B cell (primary cell): ENCODE results near the gene SPECC1L. TPM values are rescaled to one million over a fixed set of nuclear protein-coding genes. Genes with fewer than 3 reads are reported as not detected.

Source experiments
- ATAC-seq: fragments of 200-7000 bp; cut with Tn5 transposase; one replicate; pipeline ENCODE4 v1.10.0; 2021; ENCODE audit warnings: low read depth, mild to moderate bottlenecking, moderate number of reproducible peaks, moderate library complexity
- CTCF ChIA-PET: fragments of 350-600 bp; sonication (Branson Sonifier 250); formaldehyde crosslinking; loops from one replicate; lab custom pipeline; 2021; ENCODE audit warnings: antibody characterized with exemption, inconsistent platforms; lab: Charles Lee
- POLR2A ChIA-PET: fragments of 350-600 bp; sonication (Branson Sonifier 250); formaldehyde crosslinking; loops from one replicate; lab custom pipeline; 2021; ENCODE audit warnings: antibody characterized with exemption; lab: Charles Lee
- DNase-seq: peaks from one replicate; pipeline ENCODE4 v3.0.0; 2013
- H2AFZ ChIP-seq: 2 replicates; pipeline ENCODE4 v1.6.1; 2012; ENCODE audit warnings: mild to moderate bottlenecking, low read depth, low read length; ENCODE audit not compliant: insufficient read depth, poor library complexity, severe bottlenecking
- H3K27ac ChIP-seq, 2 donors: 1 replicate in 1 of 2; 2 replicates in 1 of 2; pipeline ENCODE4 v1.5.1; 2012 to 2013; ENCODE audit warnings: low read length in 2 of 2, mild to moderate bottlenecking in 2 of 2, moderate library complexity in 1 of 2
- H3K27me3 ChIP-seq, 4 experiments: fragments of 200-600 bp in 1 of 4; sonication (generic) in 1 of 4; replicated peaks in 1 of 4; 1 replicate in 2 of 4; 2 replicates in 2 of 4; pipeline versions ENCODE4 v1.6.1 to v1.7.0; 2013 to 2016; ENCODE audit warnings: low read length in 3 of 4, mild to moderate bottlenecking in 2 of 4, mixed read lengths in 1 of 4, moderate library complexity in 1 of 4; ENCODE audit not compliant: insufficient read depth in 4 of 4, control insufficient read depth in 3 of 4; ENCODE audit errors: control extremely low read depth in 1 of 4
- H3K36me3 ChIP-seq, 2 experiments: replicated peaks in 1 of 2; 1 replicate in 1 of 2; 2 replicates in 1 of 2; pipeline versions ENCODE4 v1.6.1 to v1.7.1; 2013; ENCODE audit warnings: low read length in 1 of 2; ENCODE audit not compliant: insufficient read depth in 2 of 2, control insufficient read depth in 1 of 2; ENCODE audit errors: control extremely low read depth in 1 of 2, extremely low read depth in 1 of 2
- H3K4me1 ChIP-seq, 2 donors: fragments of 200-600 bp in 1 of 2; sonication (generic) in 1 of 2; 1 replicate in 1 of 2; 2 replicates in 1 of 2; pipeline versions ENCODE4 v1.5.1 to v1.6.1; 2013 to 2017; ENCODE audit warnings: low read length in 2 of 2; ENCODE audit not compliant: control insufficient read depth in 2 of 2, insufficient read depth in 2 of 2
- H3K4me2 ChIP-seq: replicated peaks from 2 replicates; pipeline ENCODE3; 2012; ENCODE audit warnings: mild to moderate bottlenecking, low read depth, low read length; ENCODE audit not compliant: poor library complexity, severe bottlenecking
- H3K4me3 ChIP-seq, 5 experiments: fragments of 200-600 bp in 1 of 5; sonication (generic) in 1 of 5; 1 replicate in 3 of 5; 2 replicates in 2 of 5; pipeline versions ENCODE4 v1.5.1 to v1.7.0; 2011 to 2016; ENCODE audit warnings: low read length in 4 of 5, mild to moderate bottlenecking in 4 of 5, low read depth in 2 of 5, control low read depth in 1 of 5, moderate library complexity in 1 of 5; ENCODE audit not compliant: insufficient read depth in 1 of 5; ENCODE audit errors: control extremely low read depth in 1 of 5, extremely low read depth in 1 of 5
- H3K79me2 ChIP-seq: fragments of 200-600 bp; sonication (generic); one replicate; pipeline ENCODE4 v1.6.0; 2016; ENCODE audit warnings: low read length; ENCODE audit not compliant: control insufficient read depth, insufficient read depth
- H3K9ac ChIP-seq: fragments of 200-600 bp; sonication (generic); 2 replicates; pipeline ENCODE4 v1.6.1; 2017; ENCODE audit warnings: mild to moderate bottlenecking, low read length, moderate library complexity
- H3K9me3 ChIP-seq, 3 donors: one replicate each; pipeline versions ENCODE4 v1.6.1 to v1.7.1; 2013; ENCODE audit warnings: low read length in 2 of 3; ENCODE audit not compliant: control insufficient read depth in 2 of 3, insufficient read depth in 1 of 3; ENCODE audit errors: control extremely low read depth in 1 of 3
- H4K20me1 ChIP-seq: 2 replicates; pipeline ENCODE4 v1.6.0; 2012; ENCODE audit warnings: mild to moderate bottlenecking, low read length; ENCODE audit not compliant: insufficient read depth, control insufficient read depth, poor library complexity, severe bottlenecking
- H3K27ac Mint-ChIP-seq: one replicate; pipeline ENCODE4 v1.8.0; 2021; ENCODE audit warnings: mixed read lengths
- H3K27me3 Mint-ChIP-seq: one replicate; pipeline ENCODE4 v1.8.0; 2021; ENCODE audit warnings: mixed read lengths
- H3K4me1 Mint-ChIP-seq: one replicate; pipeline ENCODE4 v1.8.0; 2021; ENCODE audit warnings: mixed read lengths
- H3K4me3 Mint-ChIP-seq: one replicate; pipeline ENCODE4 v1.8.0; 2021; ENCODE audit warnings: mixed read lengths
- H3K9me3 Mint-ChIP-seq: one replicate; pipeline ENCODE4 v1.8.0; 2022; ENCODE audit warnings: mixed read lengths; ENCODE audit not compliant: insufficient read depth
- CTCF ChIP-seq: fragments of 200-600 bp; IDR thresholded peaks from one replicate; pipeline ENCODE4 v1.8.0; 2022; ENCODE audit warnings: antibody characterized with exemption, mild to moderate bottlenecking
- EZH2 ChIP-seq: IDR thresholded peaks from 2 replicates; pipeline ENCODE4 v1.6.1; 2012; ENCODE audit warnings: borderline replicate concordance, low read depth, mild to moderate bottlenecking, moderate library complexity, low read length; ENCODE audit not compliant: insufficient read depth, poor library complexity, severe bottlenecking
- WGBS: methylation state at CpG from one replicate; pipeline ENCODE4 v1.1.5; 2013; ENCODE audit warnings: missing lambda C conversion rate; ENCODE audit not compliant: insufficient coverage; 5-methylcytosine and 5-hydroxymethylcytosine counted together
- intact Hi-C: fragments of 100-400 bp; cut with micrococcal nuclease; formaldehyde crosslinking; loops from one replicate; pipeline ENCODE4 v1.10.0; 2022
- polyA plus RNA-seq: library from polyadenylated mRNA; depleted of rRNA; stranded (reverse); fragments of >200 nt; gene quantifications from 2 replicates; pipeline ENCODE4 v1.2.3, GENCODE V29; 2012
- total RNA-seq, 2 donors: library from RNA; stranded (reverse); fragments of 120-200 nt in 1 of 2; gene quantifications; 1 replicate in 1 of 2; 2 replicates in 1 of 2; pipeline versions ENCODE4 v1.2.3 to v1.2.4, GENCODE V29; 2013 to 2022

The SPECC1L gene
- total and polyA plus RNA-seq, 2 donors (not counting 1 experiment from before 2014, with no cell fraction given) = 14.4 to 85.3 TPM

GRCh38 chr22:24414523-24414922 lies 143.9 kb downstream of the SPECC1L start:
- Mint-ChIP-seq H3K27me3 (no peaks in the 10 kb centered on the region), H3K4me1 (peaks cover 2% of the 10 kb centered on the region), H3K4me3 (no peak overlapping the region), H3K9me3 (no peaks in the 10 kb centered on the region), H3K27ac (no peak overlapping the region)
- ATAC-seq (no peak), DNase-seq (no peak)
- 98% methylated on average over 21 of the region's 21 CpGs for whole genome bisulfite sequencing
- CTCF ChIA-PET = interaction anchor here (14.5 kb wide), 1 partner anchor 110 kb away, joined by 157 read pairs; no protein-coding TSS in a partner anchor
- no peaks in the 10 kb centered on the region for H3K9me3 ChIP-seq
- no peaks in the 10 kb centered on the region for H4K20me1 ChIP-seq
- H3K4me3 ChIP-seq = no peak overlapping the region
- no peak for TF ChIP-seq CTCF
- TF ChIP-seq EZH2 = no peak
- intact Hi-C loops = no loop called here
- peaks cover 0 to 38% of the 10 kb centered on the region in 2 experiments for H3K36me3 ChIP-seq
- H3K4me1 ChIP-seq = no peaks in the 10 kb centered on the region
- no peaks in the 10 kb centered on the region for H3K79me2 ChIP-seq
- H3K4me2 ChIP-seq = no peak overlapping the region
- H3K27me3 ChIP-seq = no peaks in the 10 kb centered on the region
- POLR2A ChIA-PET = interaction anchor here (0.6 kb wide), 1 partner anchor 110 kb away, joined by 3 read pairs; no protein-coding TSS in a partner anchor
- no peak overlapping the region for H3K9ac ChIP-seq
- H2AFZ ChIP-seq = no peak overlapping the region
- no peak overlapping the region for H3K27ac ChIP-seq

- no peaks in the 10 kb centered on the region for H3K9me3 Mint-ChIP-seq
- H3K4me1 Mint-ChIP-seq = peaks cover 2% of the 10 kb centered on the region
- 94% methylated on average over 24 of the region's 26 CpGs for WGBS
- H3K9me3 ChIP-seq = no peaks in the 10 kb centered on the region
- H3K27ac Mint-ChIP-seq = no peak overlapping the region
- H3K4me3 ChIP-seq = no peak overlapping the region
- no peak overlapping the region for H2AFZ ChIP-seq
- ChIA-PET CTCF (interaction anchor here (14.5 kb wide), 1 partner anchor 109 kb away, joined by 157 read pairs; no protein-coding TSS in a partner anchor), POLR2A (no interaction called here)
- peaks cover 0 to 37% of the 10 kb centered on the region in 2 experiments for H3K36me3 ChIP-seq
- no peak for ATAC-seq
- H3K4me2 ChIP-seq = no peak overlapping the region
- no peak overlapping the region for H3K27ac ChIP-seq
- H3K9ac ChIP-seq = no peak overlapping the region
- intact Hi-C loops = no loop called here
- no peaks in the 10 kb centered on the region for H3K27me3 Mint-ChIP-seq
- H4K20me1 ChIP-seq = no peaks in the 10 kb centered on the region
- H3K4me3 Mint-ChIP-seq = no peak overlapping the region
- no peaks in the 10 kb centered on the region for H3K79me2 ChIP-seq
- no peaks in the 10 kb centered on the region for H3K27me3 ChIP-seq
- no peak for TF ChIP-seq EZH2
- TF ChIP-seq CTCF = no peak
- no peaks in the 10 kb centered on the region for H3K4me1 ChIP-seq
- no peak for DNase-seq
Measured at GRCh38 chr22:24414984-24415945, 144.6 kb downstream of the SPECC1L start.
